SH-SY5Y (cell line): Measurements from ENCODE around the gene GADL1.

Experiments used
- GATA2 ChIP-seq: IDR thresholded peaks from 2 replicates; pipeline ENCODE4 v1.6.1; 2011; ENCODE audit warnings: mild to moderate bottlenecking, low read depth, low read length
- GATA3 ChIP-seq: IDR thresholded peaks from 2 replicates; pipeline ENCODE4 v1.6.1; 2011; ENCODE audit warnings: low read depth, mild to moderate bottlenecking, low read length, moderate library complexity

GADL1 gene

DNA sequence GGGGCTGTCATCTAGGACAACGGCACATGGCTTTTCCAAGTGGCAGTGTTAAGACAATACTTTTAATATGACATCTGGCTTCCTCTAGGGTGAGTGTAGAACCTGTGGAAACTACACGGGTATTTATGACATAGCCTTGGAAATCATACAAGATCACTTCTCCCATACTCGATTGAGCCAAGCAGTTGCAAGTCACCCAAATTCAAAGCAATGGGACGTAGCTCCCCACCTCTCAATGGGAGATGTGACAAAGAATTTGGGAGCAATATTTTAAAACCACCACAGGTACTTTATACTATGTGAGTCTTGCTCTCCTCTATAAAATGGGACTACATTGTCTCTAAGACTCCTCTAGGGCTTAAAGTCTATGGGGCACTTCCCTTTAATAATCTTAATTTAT lies 194.5 kb downstream of the GADL1 start:
- no peak for TF ChIP-seq GATA3

GRCh38 chr3:30698549-30698948 lies 195.9 kb downstream of the GADL1 start:
- TF ChIP-seq GATA3 (no peak), GATA2 (no peak)

GRCh38 chr3:30696896-30697295 lies 197.6 kb downstream of the GADL1 start:
- TF ChIP-seq GATA3 (no peak), GATA2 (no peak)

DNA sequence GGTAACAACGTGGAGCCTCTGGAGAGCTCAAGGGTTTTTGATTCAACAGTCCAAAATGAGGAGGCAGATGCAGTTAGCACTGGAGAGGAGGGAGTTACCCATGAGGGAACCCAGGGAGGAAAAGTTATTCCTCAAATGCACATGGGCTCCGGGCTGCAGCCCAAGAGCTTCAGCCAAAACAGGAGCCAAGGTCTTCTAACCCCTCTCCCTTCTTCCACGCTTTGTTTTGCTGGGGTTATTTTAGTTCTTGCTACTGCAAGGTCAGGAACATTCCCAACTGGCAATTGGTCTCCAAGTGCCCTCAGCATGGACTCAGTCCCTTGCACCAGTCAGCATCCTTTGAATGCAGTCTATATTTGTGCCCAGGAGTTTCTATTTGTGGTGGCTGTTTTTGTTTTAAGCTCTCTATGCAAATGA lies 198.1 kb downstream of the GADL1 start:
- TF ChIP-seq GATA2 (no peak), GATA3 (no peak)

DNA sequence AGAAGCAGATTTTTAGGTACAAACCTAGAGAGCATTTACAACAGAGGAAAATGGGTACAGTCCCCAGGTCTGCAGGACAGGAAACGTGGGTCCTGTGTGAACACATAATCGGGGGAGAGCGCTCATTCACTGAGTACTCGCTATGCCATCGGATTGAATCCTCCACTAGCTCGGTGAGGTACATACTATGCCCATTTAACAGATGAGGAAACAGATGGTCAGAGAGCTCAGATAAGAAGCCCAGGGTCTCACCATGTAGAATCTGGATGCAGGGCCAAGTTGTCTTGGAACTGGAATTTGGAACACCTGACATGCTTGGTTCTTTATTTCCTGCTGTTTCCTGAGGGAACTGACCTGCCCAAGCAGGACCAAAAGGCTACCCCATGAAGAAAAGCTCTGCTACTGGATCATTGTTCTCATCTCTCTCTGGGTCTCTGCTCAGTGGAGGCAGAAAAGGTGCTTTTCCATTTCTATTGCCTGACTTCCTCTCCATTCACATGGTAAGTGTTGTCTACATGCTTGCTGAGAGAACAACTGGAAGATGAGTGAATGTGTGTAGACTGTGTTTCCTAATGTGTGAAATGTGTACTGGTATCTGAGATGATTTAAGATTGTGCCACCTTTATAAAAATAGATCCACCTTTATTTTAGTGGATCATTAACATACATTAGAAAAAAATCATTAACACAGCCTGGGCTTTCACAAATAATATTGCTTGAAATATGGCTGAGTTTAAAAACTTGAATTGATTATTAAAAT lies 199.0 kb downstream of the GADL1 start:
- TF ChIP-seq GATA3 (no peak), GATA2 (no peak)

GRCh38 chr3:30694668-30695067 lies 199.8 kb downstream of the GADL1 start:
- TF ChIP-seq GATA2 (no peak), GATA3 (no peak)

GRCh38 chr3:30694148-30694547 lies 200.3 kb downstream of the GADL1 start:
- TF ChIP-seq GATA2 (no peak), GATA3 (no peak)

- TF ChIP-seq GATA2 (0 out of 2 replicates have a peak, but pooled peaks have one; percentile 14), GATA3 (no peak)
Observed at GRCh38 chr3:30693470-30694120, 200.9 kb downstream of the GADL1 start.

DNA sequence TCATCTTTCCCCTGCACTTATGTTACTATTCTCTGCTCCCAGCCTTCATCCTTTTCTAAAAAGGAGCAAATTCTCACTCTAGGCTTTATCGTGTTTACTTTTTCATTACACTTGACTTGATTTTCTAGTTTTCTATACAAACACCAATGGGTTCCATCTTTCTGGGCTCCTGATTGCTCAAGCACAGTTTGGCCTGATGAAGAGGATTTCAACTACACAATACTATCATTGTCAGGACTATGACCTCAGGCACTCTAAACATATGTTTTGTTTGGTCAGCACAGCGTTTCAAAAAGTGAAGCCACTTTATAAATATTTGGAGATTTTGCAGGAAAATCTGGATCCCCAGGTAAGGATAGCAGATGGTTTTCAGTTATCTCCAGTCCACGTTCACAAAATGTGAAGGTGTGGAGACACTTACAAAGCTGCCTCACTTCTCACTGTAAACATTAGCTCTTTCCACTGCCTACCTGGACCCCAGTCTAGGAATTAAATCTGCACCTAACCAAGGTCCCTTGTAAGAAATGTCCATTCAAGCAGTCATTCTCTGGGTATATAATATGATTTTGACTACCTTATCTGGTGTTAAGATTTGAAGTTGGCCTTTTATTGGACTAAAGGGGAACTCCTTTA lies 201.8 kb downstream of the GADL1 start:
- no peak for TF ChIP-seq GATA3
- no peak for TF ChIP-seq GATA2

DNA sequence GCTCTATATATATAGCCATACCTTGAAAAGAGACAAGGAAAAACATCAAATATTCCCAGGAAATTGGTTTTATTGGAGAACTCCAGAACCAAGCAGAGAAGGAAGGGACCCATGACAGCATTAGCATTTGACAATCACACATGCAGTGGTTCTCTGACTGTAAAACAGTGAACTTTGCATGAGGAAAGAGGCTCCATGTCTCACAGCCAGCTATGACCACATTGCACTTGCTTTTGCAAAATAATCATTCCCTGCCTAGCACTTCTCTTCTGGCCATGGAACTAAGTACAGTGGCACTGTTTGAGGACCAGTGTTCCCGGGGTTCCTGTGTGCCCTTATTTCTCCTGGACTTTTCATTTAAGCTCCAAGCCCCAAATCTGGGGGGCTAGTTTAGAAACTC lies 202.5 kb downstream of the GADL1 start:
- TF ChIP-seq GATA2 (no peak), GATA3 (no peak)

- TF ChIP-seq GATA2 = no peak
- TF ChIP-seq GATA3 = no peak
Observed at GRCh38 chr3:30691249-30691880, 203.1 kb downstream of the GADL1 start.

DNA sequence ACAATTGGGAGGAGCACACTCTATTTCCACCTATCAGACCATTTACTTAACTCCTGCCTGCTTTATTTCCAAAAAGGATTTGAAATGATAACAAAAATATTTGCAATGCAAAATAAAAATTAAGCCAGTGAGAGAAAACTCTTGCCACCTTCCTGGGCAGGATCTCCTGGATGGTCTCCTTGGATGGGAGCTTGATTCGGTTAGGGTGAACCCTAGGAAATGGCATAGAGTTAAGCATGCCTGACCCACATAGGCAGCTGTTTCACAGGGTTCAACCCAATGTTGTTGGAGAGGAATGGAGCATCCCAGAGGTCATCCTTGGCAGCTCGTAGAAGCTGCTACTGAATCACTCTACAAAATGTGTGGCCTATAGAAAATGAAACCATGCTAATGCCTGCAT lies 204.3 kb downstream of the GADL1 start:
- TF ChIP-seq GATA3 (no peak), GATA2 (no peak)

DNA sequence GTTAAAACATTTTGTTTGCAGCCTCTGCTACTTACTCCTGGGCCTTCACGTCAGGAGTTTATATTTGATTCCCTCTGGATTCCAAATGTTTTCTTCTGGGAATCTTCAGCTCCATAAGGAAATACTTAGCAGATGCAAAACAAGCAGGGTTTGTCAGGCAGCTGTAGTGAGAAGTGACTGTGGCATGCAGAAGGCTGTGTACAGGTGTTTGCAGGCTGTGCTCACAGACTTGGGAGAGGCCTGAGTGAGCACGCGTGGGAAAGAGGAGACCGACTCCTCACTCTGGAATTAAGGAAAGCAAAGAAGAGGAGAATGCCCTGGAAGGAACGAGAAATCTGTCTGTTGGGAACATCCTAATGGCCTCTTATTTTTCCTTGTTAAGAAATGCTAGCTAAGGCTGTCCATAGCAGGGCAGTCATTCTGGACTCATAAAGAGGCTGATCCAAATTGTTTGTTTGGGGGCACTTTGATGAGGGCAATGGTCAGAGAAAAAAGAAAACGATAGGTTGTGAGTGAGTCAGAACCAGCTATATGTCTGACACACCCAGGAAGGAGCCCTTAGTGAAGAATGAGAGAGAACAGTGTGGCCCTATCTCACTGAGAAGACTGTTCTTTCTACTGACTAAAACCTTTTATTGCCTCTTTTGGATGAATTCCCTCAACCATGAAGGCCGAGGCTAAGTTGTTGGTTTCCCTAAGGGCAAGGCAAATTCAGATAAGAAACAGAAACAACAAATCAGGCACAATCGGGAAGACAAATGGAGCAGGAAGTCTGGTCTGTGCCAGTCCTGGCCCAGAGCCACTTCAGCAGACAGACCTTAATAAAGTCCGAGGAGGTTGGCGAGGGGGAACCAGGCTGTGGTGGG lies 205.5 kb downstream of the GADL1 start:
- TF ChIP-seq GATA3 = peak; percentile 68
- TF ChIP-seq GATA2 = peak; percentile 94

GRCh38 chr3:30687930-30688570 lies 206.4 kb downstream of the GADL1 start:
- TF ChIP-seq GATA3 (no peak), GATA2 (no peak)

DNA sequence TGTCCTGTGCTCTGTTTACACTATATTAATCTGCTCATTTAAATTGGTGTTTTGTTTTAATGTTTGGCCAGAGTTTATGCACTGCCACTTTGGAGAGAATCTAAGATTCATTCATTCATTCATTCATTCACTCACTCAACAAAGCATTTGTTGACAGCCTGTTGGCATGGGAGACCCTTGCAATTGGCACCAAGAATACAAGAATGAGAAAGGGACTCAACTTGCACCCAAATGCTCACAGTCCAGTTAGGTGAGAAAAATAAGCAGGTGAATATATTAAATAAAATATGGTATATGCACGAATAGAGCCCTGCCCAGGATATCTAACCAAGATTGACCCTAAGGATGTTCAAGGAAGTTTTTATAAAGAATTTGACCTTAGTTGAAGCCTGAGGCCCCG lies 207.7 kb downstream of the GADL1 start:
- no peak for TF ChIP-seq GATA3
- TF ChIP-seq GATA2 = no peak
